Left colon (tissue), 2 donors: ENCODE data around the gene NOL3. TPM values are rescaled to one million over a fixed set of nuclear protein-coding genes. Genes with fewer than 3 reads are reported as not detected.

ENCODE experiments used
- ATAC-seq: fragments of 200-7000 bp; cut with Tn5 transposase; one replicate; pipeline ENCODE4 v1.9.1; 2020; ENCODE audit warnings: mild to moderate bottlenecking, moderate library complexity
- DNase-seq, 2 donors: peaks; one replicate each; pipeline ENCODE4 v3.0.0-alpha.2; 2020
- intact Hi-C, 2 donors: fragments of 100-400 bp; cut with DNase I in 1 of 2; cut with micrococcal nuclease in 1 of 2; formaldehyde crosslinking; loops; one replicate each; pipeline versions ENCODE4 v1.11.2 to v1.14.0; 2022; cut with DNase I, micrococcal nuclease
- total RNA-seq, 2 donors: library from RNA; stranded (reverse); fragmentation: NEBNext Ultra II Directional; extraction: Animal tissue kit (Norgen Biotek cat#: 25700); gene quantifications; one replicate each; pipeline ENCODE4 v1.2.1, GENCODE V29; 2021
- donor health status: DM: no; HTN: no; CAD: no.
- donor health status: DM: yes; HTN: yes; CAD: no.

Gene NOL3
- total RNA-seq, 2 donors from 2014 or later: 23.1 to 30.2 TPM

- intact Hi-C loops: no loop called here
- DNase-seq: no peak
- ATAC-seq: no peak
Measured at GRCh38 chr16:67166110-67166547, 4.2 kb upstream of the NOL3 start.

DNA sequence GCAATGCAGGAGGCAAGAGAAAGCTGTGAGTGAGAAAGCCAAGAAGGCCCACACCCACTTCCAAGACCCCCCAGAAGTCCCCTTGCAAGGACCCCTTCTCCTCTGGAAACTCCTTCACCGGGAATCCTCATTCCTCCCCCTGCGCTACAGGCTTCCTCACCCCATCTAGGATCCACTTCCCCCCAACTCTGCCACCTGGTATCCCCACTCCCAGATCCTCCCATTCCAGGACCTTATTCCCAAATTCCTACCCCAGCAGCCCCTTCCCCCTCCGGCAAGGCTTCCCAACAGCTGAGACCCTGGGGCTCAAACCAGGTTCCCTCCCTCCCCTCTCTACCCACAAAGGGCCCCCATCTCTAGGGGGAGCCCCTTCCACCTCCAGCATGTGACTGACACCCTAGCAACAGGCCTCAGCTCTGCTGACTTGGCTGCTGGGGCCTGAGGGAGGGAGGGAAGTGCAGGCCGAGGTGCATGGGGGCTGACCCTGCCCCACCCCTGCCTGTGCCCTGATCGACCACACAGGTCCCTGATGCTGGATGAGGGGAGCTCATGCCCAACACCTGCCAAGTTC lies 3.7 kb upstream of the NOL3 start:
- ATAC-seq (no peak), DNase-seq (no peak)
- intact Hi-C loops: no loop called here

GRCh38 chr16:67167588-67167987 lies 2.8 kb upstream of the NOL3 start:
- no peak for DNase-seq

GRCh38 chr16:67169011-67169451 lies 1.3 kb upstream of the NOL3 start:
- DNase-seq (no peak), ATAC-seq (no peak)
- intact Hi-C loops: no loop called here

More at GRCh38 chr16:67167588-67167987, 2.8 kb upstream of the NOL3 start:
- intact Hi-C loops: no loop called here
- no peak for ATAC-seq

DNA sequence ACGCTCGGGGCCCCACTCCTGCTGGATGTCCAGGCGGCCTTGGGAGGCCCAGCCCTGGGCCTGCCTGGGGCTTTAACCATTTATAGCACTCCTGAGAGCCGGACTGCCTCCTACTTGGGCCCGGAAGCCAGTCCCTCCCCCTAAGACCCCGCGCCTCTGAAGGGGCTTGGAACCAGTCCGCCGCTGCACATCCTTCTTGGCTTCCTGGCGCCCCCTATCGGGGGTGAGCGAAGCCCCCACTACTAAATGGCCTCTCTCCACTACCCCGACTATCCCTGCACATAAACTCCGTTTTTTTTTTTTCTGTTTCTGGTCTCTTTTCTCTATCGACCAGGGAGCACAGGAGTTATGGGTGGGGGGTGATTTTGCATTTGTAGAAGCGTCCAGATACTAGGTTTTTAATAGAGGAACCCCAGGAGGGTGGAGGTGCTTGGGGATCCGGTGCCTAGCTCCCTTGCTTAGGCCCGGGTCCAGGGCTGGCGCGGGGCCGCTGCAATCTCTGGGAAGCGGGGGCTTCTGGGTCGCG lies 633 bp upstream of the NOL3 start:
- ATAC-seq (no peak), DNase-seq (peak in 1 of 2 donors; percentile 59)
- intact Hi-C loops: no loop called here

DNA sequence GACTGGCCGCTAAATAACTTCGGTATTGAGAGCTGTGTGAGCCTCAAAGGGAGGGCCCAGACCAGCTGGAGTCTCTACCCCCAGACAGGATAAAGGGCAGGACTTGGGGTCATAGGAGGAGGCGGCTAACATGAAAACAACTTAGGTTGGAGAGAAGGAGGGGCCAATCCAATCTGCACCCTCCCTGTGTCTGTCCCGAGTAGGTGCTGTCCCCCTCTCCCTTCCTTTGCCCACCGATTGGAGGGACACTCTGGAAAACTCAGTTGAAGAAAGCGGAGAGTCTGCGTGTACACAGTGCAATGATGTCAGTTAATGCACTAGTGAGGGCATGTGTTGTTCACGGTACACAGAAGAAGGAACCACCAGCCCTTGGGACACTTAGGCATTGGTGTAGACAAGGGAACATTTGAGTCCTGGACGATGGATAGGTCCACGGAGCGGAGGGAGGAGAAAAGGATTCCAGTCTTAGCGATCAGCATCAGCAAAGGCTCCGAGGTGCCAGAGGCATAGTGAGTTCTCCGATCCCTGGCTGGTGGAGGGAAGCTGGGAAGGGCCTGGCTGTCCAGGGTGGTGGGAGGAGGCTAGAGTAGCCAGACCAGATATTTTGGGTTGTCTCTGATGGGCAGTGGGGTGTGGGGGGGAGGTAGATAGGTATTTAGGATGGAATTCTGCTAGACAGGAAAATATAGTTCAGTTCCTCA lies 761 bp downstream of the NOL3 start:
- ATAC-seq: no peak
- no peak for DNase-seq
- intact Hi-C loops: no loop called here

- intact Hi-C loops: no loop called here
- DNase-seq (no peak), ATAC-seq (no peak)
Measured at GRCh38 chr16:67173323-67173722, 3.0 kb downstream of the NOL3 start.

- peak; percentile 92 to 95 for DNase-seq
- intact Hi-C loops: no loop called here
- peak; percentile 76 for ATAC-seq
Measured at GRCh38 chr16:67173808-67174705, 3.7 kb downstream of the NOL3 start.

DNA sequence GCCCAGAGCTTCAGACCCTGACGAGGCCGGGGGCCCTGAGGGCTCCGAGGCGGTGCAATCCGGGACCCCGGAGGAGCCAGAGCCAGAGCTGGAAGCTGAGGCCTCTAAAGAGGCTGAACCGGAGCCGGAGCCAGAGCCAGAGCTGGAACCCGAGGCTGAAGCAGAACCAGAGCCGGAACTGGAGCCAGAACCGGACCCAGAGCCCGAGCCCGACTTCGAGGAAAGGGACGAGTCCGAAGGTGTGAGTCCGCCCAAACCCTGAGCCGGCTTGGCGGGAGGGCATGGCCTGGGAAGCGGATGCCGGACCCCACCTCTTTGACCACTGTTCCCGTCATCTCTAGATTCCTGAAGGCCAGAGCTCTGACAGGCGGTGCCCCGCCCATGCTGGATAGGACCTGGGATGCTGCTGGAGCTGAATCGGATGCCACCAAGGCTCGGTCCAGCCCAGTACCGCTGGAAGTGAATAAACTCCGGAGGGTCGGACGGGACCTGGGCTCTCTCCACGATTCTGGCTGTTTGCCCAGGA lies 4.4 kb downstream of the NOL3 start:
- DNase-seq (no peak), ATAC-seq (no peak)
- intact Hi-C loops: no loop called here

DNA sequence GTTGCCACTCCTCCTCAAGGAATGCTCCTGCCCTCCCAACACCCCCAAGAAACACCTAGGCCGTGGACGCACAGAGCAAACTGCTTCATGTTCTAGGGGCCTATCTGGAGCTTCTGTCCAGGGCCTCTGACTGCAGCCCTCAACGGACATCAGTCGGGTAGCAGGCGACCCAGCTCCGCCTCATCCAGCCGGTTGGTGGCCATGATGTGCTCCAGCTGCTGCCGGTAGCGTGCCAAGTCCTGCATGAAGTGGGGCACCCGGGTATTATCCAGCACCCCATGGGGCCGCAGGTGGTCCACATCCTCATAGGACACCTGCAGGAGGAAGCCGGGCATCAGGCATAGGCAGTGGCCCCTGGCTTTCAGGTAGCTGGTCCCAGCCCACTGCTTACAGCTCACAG lies 6.3 kb downstream of the NOL3 start:
- no peak for DNase-seq
- intact Hi-C loops: no loop called here

DNA sequence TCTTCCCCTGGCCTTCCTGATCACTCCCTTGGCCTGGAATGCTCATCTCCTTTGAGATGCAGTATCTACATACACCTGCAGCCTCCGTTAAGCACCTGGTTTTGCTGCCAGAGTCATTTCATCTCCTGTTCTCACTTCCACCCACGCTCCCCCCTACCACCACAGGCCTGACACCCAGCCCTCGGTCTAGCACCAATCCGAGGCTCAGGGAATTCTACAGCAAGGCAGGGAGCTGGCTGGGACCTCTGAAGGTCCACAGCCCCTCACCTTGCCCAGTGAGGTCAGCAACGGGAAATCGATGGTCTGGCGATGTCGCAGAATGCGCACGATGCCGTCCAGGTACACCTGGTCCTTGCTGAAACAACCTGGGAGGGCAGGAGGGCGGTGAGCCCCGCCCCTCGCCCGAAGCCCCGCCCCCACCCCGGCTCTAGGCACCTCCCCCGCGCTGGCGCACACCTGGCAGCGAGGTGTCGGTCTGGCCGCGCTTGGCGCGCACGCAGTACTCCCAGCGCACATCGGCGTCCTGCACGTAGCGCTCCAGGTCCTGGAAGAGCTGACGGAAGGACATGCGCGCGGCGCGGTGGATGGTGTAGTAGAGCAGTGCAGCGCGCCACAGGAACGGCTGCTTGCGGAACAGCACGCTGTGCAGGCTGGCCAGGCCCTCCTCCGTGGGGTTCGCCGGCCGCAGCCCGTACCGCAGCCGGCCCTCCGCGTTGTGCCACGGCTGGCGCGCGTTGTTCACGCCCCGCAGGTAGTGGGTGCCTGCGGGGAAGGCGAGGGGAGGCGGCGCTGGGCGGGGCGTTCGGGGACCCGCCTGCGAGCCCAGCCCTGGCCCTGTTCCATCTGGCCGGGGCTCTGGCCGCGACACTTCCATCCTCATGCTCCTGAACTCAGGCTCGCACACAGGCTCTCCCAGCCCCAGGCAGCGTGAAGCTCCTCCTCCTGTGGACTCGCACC lies 7.7 kb downstream of the NOL3 start:
- intact Hi-C loops: no loop called here
- DNase-seq (peak; percentile 86 to 88), ATAC-seq (peak; percentile 72)

More for the DNA sequence above, 6.3 kb downstream of the NOL3 start:
- ATAC-seq: no peak

GRCh38 chr16:67179421-67180080 lies 9.2 kb downstream of the NOL3 start:
- intact Hi-C loops: no loop called here
- ATAC-seq: no peak
- no peak for DNase-seq

DNA sequence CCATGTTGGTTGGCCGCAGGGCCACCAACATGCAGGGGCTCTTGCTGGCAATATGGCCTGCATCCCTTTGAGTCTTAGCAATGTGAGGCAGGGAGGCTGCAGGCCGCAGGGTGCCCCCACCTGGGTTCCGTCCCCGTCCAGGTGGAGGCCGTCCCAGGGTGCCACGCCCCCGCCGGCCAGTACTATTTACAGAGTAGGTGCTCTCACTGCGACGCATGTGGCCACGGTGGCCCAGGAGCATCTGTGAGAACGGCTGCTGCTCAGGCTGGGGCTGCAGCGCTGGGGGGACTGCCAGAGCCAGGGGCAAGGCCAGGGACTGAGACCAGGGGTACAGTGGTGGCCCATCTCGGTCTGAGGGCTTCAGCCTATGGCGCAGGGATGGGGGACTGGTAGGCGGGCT lies 9.8 kb downstream of the NOL3 start:
- DNase-seq (no peak), ATAC-seq (no peak)
- intact Hi-C loops: no loop called here

GRCh38 chr16:67181346-67181745 lies 11.0 kb downstream of the NOL3 start:
- ATAC-seq (no peak), DNase-seq (no peak)
- intact Hi-C loops: no loop called here

GRCh38 chr16:67182288-67182687 lies 11.9 kb downstream of the NOL3 start:
- intact Hi-C loops: no loop called here

DNA sequence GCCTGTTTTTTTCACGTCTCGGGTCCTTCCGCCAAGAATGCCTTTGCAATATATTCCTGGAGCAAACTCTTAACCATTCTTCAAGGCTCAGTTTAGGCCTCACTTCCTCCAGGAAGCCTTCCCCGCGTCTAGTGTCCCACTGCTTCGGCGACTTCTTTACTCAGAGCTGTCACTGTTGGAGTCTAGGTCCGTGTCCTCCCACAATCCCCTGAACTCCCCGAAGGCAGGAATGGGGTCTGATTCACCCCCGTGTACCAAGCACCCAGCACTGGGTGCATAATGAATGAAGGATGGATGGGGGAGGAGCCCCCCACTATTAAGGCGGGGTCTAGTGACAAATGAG lies 12.9 kb downstream of the NOL3 start:
- DNase-seq (no peak), ATAC-seq (no peak)
- intact Hi-C loops: no loop called here

More at GRCh38 chr16:67182288-67182687, 11.9 kb downstream of the NOL3 start:
- DNase-seq (no peak), ATAC-seq (no peak)

DNA sequence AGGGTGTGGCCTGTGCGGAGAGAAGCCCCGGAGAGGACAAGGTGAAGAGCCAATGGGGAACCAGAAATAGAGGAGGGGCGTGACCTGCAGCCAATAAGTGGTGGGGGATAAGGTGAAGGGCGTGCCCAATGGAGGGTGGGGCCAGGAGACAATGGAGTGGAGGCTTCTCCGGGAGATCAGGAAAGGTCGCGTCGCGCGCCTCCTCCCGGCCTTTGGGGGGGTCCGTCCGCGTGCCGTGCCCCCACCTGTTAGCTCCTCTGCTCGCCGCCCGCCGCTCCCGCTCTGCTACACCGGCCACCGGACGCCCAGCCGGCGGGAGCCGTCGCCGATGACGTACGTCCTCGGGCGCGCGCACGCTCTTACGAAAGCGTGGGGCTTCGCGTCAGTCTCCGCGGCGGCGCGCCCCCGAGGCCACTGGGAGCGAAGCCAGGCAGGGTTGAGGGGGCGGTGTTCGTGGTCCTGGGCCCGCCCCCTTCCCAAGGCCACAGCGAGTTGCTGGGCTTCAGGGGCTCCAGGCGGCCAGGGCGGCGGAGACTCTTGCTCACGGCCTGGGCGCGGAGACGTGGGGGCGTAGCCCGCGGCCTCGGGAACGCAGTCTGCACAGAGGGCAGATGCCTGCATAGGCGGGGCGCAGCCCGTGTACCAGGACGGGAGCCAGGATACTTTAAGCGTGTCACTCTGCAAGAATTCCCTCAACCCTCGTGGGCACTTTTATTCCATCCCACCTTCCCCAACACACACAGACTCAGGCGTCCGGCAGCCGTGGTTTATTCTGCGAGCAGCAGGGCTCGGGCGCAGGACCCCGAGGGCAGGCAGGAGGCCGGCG lies 13.5 kb downstream of the NOL3 start, which contains the start of gene MATCAP1:
MATCAP1 (minus strand) TSS at position 337 of the 826 bp plus-strand sequence. CDS start 3,353 bp downstream, outside the sequence.
- intact Hi-C loops: no loop called here
- ATAC-seq: peak; percentile 87
- peak; percentile 95 to 98 for DNase-seq
